Mucosa of gallbladder (tissue), 1 donor: ENCODE results near the gene FFAR4. TPM values are rescaled to one million over a fixed set of nuclear protein-coding genes. Genes with fewer than 3 reads are reported as not detected.
"Not testable (repeated sequence)": the region's sequence is repeated elsewhere in the genome, so short reads cannot be mapped to it uniquely, and the experiment has no call there.

ENCODE experiments used
- DNase-seq: peaks from one replicate; pipeline ENCODE4 v3.0.0-alpha.2; 2020; ENCODE audit warnings: low spot score
- total RNA-seq: library from RNA; stranded (reverse); gene quantifications from one replicate; pipeline ENCODE4 v1.2.1, GENCODE V29; 2021
- donor health status: DM: no; HTN: no; CAD: no.

FFAR4 gene
- 6.1 TPM for total RNA-seq

- peak; percentile 69 for DNase-seq
Measured at GRCh38 chr10:93566435-93567276, at the start of gene FFAR4. TSS of gene FFAR4 (plus strand) at chr10:93566665. CDS start at chr10:93566721, 56 bp downstream.

GRCh38 chr10:93518531-93518930 lies 47.9 kb upstream of the FFAR4 start:
- no peak for DNase-seq

GRCh38 chr10:93535293-93535692 lies 31.2 kb upstream of the FFAR4 start:
- no peak for DNase-seq

GRCh38 chr10:93540871-93541270 lies 25.6 kb upstream of the FFAR4 start:
- DNase-seq = not testable (repeated sequence)

- peak; percentile 53 for DNase-seq
Measured at GRCh38 chr10:93541402-93542357, 24.8 kb upstream of the FFAR4 start.

GRCh38 chr10:93542358-93542791 lies 24.1 kb upstream of the FFAR4 start:
- peak; percentile 53 for DNase-seq

- not testable (repeated sequence) for DNase-seq
Measured at GRCh38 chr10:93546995-93547394, 19.5 kb upstream of the FFAR4 start.

GRCh38 chr10:93547522-93547921 lies 18.9 kb upstream of the FFAR4 start:
- no peak for DNase-seq

- DNase-seq = no peak
Measured at GRCh38 chr10:93548376-93549071, 17.9 kb upstream of the FFAR4 start.

GRCh38 chr10:93550606-93551005 lies 15.9 kb upstream of the FFAR4 start:
- DNase-seq = no peak

- no peak for DNase-seq
Measured at GRCh38 chr10:93552780-93553179, 13.7 kb upstream of the FFAR4 start.

- DNase-seq = no peak
Measured at GRCh38 chr10:93553482-93554315, 12.8 kb upstream of the FFAR4 start.

- DNase-seq = no peak
Measured at GRCh38 chr10:93554316-93554663, 12.2 kb upstream of the FFAR4 start.

- peak; percentile 81 for DNase-seq
Measured at GRCh38 chr10:93554760-93555432, 11.6 kb upstream of the FFAR4 start.

GRCh38 chr10:93559490-93559889 lies 7.0 kb upstream of the FFAR4 start:
- DNase-seq = no peak

- DNase-seq = no peak
Measured at GRCh38 chr10:93560541-93560940, 5.9 kb upstream of the FFAR4 start.

GRCh38 chr10:93565446-93565845 lies 1.0 kb upstream of the FFAR4 start:
- DNase-seq = no peak

GRCh38 chr10:93567277-93568104 lies 1.0 kb downstream of the FFAR4 start:
- no peak for DNase-seq

GRCh38 chr10:93568105-93568390 lies 1.6 kb downstream of the FFAR4 start:
- no peak for DNase-seq

- no peak for DNase-seq
Measured at GRCh38 chr10:93570383-93570782, 3.9 kb downstream of the FFAR4 start.
